Activated CD8-positive, alpha-beta T cell treated with anti-CD3 and anti-CD28 coated beads for 36 hours (primary cell): Measurements from ENCODE around the gene TMEM81. TPM values are rescaled to one million over a fixed set of nuclear protein-coding genes. Genes with fewer than 3 reads are reported as not detected.
A peak's percentile ranks its signal among the peaks of the same experiment; 100 is the strongest.

Experiments used
- ATAC-seq: fragments of 200-7000 bp; cut with Tn5 transposase; one replicate; pipeline ENCODE4 v1.10.0; 2021; ENCODE audit warnings: mild to moderate bottlenecking, moderate library complexity
- CTCF ChIA-PET: fragments of 350-600 bp; sonication (Branson Sonifier 250); formaldehyde crosslinking; loops from one replicate; lab custom pipeline; 2021; ENCODE audit warnings: antibody characterized with exemption; lab: Charles Lee
- POLR2A ChIA-PET: fragments of 350-600 bp; sonication (Branson Sonifier 250); formaldehyde crosslinking; loops from one replicate; lab custom pipeline; 2021; ENCODE audit warnings: antibody characterized with exemption; lab: Charles Lee
- DNase-seq: peaks from one replicate; pipeline ENCODE4 v3.0.0-alpha.2; 2020
- H3K27ac Mint-ChIP-seq: one replicate; pipeline ENCODE4 v1.8.0; 2021; ENCODE audit warnings: mild to moderate bottlenecking, mixed read lengths
- H3K27me3 Mint-ChIP-seq: one replicate; pipeline ENCODE4 v1.8.0; 2021; ENCODE audit warnings: mixed read lengths
- H3K36me3 Mint-ChIP-seq: one replicate; pipeline ENCODE4 v1.8.0; 2021; ENCODE audit warnings: low read depth, mixed read lengths
- H3K4me1 Mint-ChIP-seq: one replicate; pipeline ENCODE4 v1.8.0; 2021; ENCODE audit warnings: low read depth, mixed read lengths
- H3K4me3 Mint-ChIP-seq: one replicate; pipeline ENCODE4 v1.8.0; 2021; ENCODE audit warnings: mild to moderate bottlenecking, moderate library complexity, mixed read lengths
- H3K9me3 Mint-ChIP-seq: one replicate; pipeline ENCODE4 v1.8.0; 2021; ENCODE audit warnings: mixed read lengths
- CTCF ChIP-seq: fragments of 200-600 bp; IDR thresholded peaks from one replicate; pipeline ENCODE4 v1.8.0; 2022; ENCODE audit warnings: antibody characterized with exemption, mild to moderate bottlenecking
- intact Hi-C: fragments of 100-400 bp; cut with micrococcal nuclease; formaldehyde crosslinking; loops from one replicate; pipeline ENCODE4 v1.10.0; 2022
- total RNA-seq, 2 experiments: library from RNA; stranded (reverse); gene quantifications; one replicate each; pipeline ENCODE4 v1.2.3, GENCODE V29; 2021

The TMEM81 gene
- total RNA-seq, 2 experiments from 2014 or later = 2.5 to 2.6 TPM

GRCh38 chr1:205064301-205064700 lies 20.0 kb downstream of the TMEM81 start:
- ATAC-seq (no peak), DNase-seq (no peak)
- POLR2A ChIA-PET = no interaction called here
- H3K4me3 Mint-ChIP-seq = no peak overlapping the region
- no peaks in the 10 kb centered on the region for H3K9me3 Mint-ChIP-seq
- no peak for TF ChIP-seq CTCF
- H3K4me1 Mint-ChIP-seq = no peaks in the 10 kb centered on the region
- CTCF ChIA-PET = interaction anchor here (1.4 to 4.4 kb wide), 4 partner anchors 17 to 90 kb away, joined by 5 to 188 read pairs (median 53); partner anchors contain the start of gene TMEM81
- H3K27me3 Mint-ChIP-seq = no peaks in the 10 kb centered on the region
- intact Hi-C loops = loop anchor here (5.0 kb wide), 1 partner anchor 77 kb away; no protein-coding TSS in a partner anchor
- H3K27ac Mint-ChIP-seq = no peak overlapping the region
- no peaks in the 10 kb centered on the region for H3K36me3 Mint-ChIP-seq

DNA sequence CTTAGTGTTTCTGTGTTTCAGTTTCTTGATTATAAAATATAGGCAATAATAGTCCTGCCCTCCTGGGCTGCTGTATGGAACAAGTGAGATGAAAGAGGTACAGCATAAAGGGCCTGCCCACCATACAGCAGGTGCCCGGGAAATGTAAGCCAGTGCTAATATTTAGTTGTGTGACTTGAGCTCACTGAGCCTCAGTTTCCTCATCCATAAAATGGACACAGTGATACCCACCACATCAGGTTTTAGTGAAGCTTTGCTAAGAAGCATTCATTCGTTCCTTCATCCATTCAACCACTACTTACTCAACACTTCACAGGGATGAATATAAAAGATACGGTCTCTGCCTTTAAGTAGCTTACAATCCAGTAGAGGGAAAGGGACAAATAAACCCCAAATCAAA lies 21.4 kb downstream of the TMEM81 start:
- ChIA-PET POLR2A (no interaction called here), CTCF (interaction anchor here (0.6 to 4.4 kb wide), 17 partner anchors 10 to 379 kb away, joined by 3 to 188 read pairs (median 11); partner anchors contain the start of gene TMEM81)
- DNase-seq = no peak
- ATAC-seq = no peak
- Mint-ChIP-seq H3K27ac (no peak overlapping the region), H3K9me3 (no peaks in the 10 kb centered on the region), H3K36me3 (no peaks in the 10 kb centered on the region), H3K27me3 (no peaks in the 10 kb centered on the region), H3K4me1 (no peaks in the 10 kb centered on the region), H3K4me3 (no peak overlapping the region)
- TF ChIP-seq CTCF = no peak
- intact Hi-C loops = loop anchor here (5.0 kb wide), 1 partner anchor 76 kb away; no protein-coding TSS in a partner anchor

GRCh38 chr1:205062319-205062718 lies 21.9 kb downstream of the TMEM81 start:
- intact Hi-C loops = loop anchor here (5.0 kb wide), 1 partner anchor 75 kb away; no protein-coding TSS in a partner anchor
- no peak for ATAC-seq
- no peaks in the 10 kb centered on the region for H3K9me3 Mint-ChIP-seq
- TF ChIP-seq CTCF = no peak
- H3K27me3 Mint-ChIP-seq = no peaks in the 10 kb centered on the region
- no peak overlapping the region for H3K4me3 Mint-ChIP-seq
- no peak overlapping the region for H3K27ac Mint-ChIP-seq
- CTCF ChIA-PET = interaction anchor here (0.6 to 4.4 kb wide), 42 partner anchors 10 to 512 kb away, joined by 3 to 188 read pairs (median 6); partner anchors contain the start of genes RBBP5 and TMEM81
- POLR2A ChIA-PET = interaction anchor here (0.7 to 1.5 kb wide), 2 partner anchors 87 to 137 kb away, joined by 3 to 4 read pairs; no protein-coding TSS in a partner anchor
- no peak for DNase-seq
- no peaks in the 10 kb centered on the region for H3K4me1 Mint-ChIP-seq
- no peaks in the 10 kb centered on the region for H3K36me3 Mint-ChIP-seq

DNA sequence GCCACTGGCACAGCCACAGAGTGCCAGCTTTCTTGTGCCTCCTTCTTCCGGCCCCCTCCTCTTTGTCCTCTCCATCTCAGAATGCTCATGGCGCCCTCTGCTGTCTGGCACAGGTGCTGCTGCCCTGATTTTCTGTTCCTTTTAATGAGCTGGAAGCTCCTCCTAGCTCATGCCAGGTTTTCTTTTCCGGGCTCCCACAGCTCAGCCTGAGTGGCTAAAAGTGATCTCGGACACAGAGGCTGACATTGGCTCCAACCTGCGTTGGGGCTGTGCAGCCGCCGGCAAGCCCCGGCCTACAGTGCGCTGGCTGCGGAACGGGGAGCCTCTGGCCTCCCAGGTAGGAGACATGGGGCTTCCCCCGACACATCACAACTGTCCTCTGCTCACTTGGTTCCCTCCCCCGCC lies 22.6 kb downstream of the TMEM81 start:
- peak; percentile 83 for DNase-seq
- H3K27me3 Mint-ChIP-seq = no peaks in the 10 kb centered on the region
- CTCF ChIA-PET = interaction anchor here (0.6 to 4.4 kb wide), 76 partner anchors 9 to 512 kb away, joined by 3 to 188 read pairs (median 4); partner anchors contain the start of genes RBBP5, TMCC2 and TMEM81
- POLR2A ChIA-PET = interaction anchor here (0.7 to 1.5 kb wide), 2 partner anchors 86 to 137 kb away, joined by 3 to 4 read pairs; no protein-coding TSS in a partner anchor
- no peaks in the 10 kb centered on the region for H3K9me3 Mint-ChIP-seq
- H3K4me1 Mint-ChIP-seq = no peaks in the 10 kb centered on the region
- peak; percentile 89 for TF ChIP-seq CTCF
- H3K27ac Mint-ChIP-seq = no peak overlapping the region
- peak; percentile 86 for ATAC-seq
- H3K36me3 Mint-ChIP-seq = no peaks in the 10 kb centered on the region
- intact Hi-C loops = loop anchor here (5.0 kb wide), 1 partner anchor 74 kb away; no protein-coding TSS in a partner anchor
- no peak overlapping the region for H3K4me3 Mint-ChIP-seq

DNA sequence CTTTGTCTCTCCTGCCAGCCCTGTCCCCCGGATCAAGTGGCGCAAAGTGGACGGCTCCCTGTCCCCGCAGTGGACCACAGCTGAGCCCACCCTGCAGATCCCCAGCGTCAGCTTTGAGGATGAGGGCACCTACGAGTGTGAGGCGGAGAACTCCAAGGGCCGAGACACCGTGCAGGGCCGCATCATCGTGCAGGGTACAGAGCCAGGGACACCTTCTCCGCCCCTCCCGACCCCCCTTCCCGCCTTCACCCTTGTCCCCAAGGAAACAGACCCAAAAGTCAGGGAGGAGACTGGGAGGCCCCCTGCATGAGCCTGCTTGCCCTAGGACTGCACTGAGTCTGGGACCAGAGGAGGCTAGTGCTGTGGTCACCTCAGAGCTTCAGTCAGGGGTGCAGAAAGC lies 23.0 kb downstream of the TMEM81 start:
- Mint-ChIP-seq H3K9me3 (no peaks in the 10 kb centered on the region), H3K27me3 (no peaks in the 10 kb centered on the region), H3K27ac (no peak overlapping the region), H3K4me1 (no peaks in the 10 kb centered on the region), H3K4me3 (no peak overlapping the region), H3K36me3 (no peaks in the 10 kb centered on the region)
- ATAC-seq (no peak), DNase-seq (no peak)
- POLR2A ChIA-PET = interaction anchor here (1.5 kb wide), 1 partner anchor 86 kb away, joined by 4 read pairs; no protein-coding TSS in a partner anchor
- no peak for TF ChIP-seq CTCF
- CTCF ChIA-PET = interaction anchor here (0.7 to 4.4 kb wide), 66 partner anchors 9 to 387 kb away, joined by 3 to 188 read pairs (median 5); partner anchors contain the start of genes RBBP5, TMCC2 and TMEM81
- intact Hi-C loops = loop anchor here (5.0 kb wide), 1 partner anchor 74 kb away; no protein-coding TSS in a partner anchor
